ENCODE data around the gene UBQLN1. TPM values are rescaled to one million over a fixed set of nuclear protein-coding genes. Genes with fewer than 3 reads are reported as not detected.

UBQLN1 gene
- total RNA-seq, result 53.8 and 105 TPM in 2 replicates

GRCh38 chr9:83707768-83708514 lies at the start of gene UBQLN1:
Gene UBQLN1, minus strand, starts transcription at chr9:83707958. Its CDS starts 279 bp downstream, at chr9:83707679.

GRCh38 chr9:83622939-83623678 lies 84.6 kb downstream of the UBQLN1 start, which contains the start of gene IDNK:
Gene IDNK, plus strand, starts transcription at chr9:83623143. Its CDS starts 29 bp downstream, at chr9:83623172.

Other genes with a start within 250 kb of the UBQLN1 start
- under 0.01 and 0.98 TPM in 2 replicates for gene FRMD3, start 169.6 kb downstream of the UBQLN1 start, total RNA-seq
- gene IDNK, start 84.8 kb downstream of the UBQLN1 start, total RNA-seq, result 2.9 and 3.5 TPM in 2 replicates
- 0.39 TPM in 1 of 2 replicates, not detected in the other for gene GKAP1, start 109.8 kb upstream of the UBQLN1 start, total RNA-seq
- gene KIF27, start 213.5 kb upstream of the UBQLN1 start, total RNA-seq, result 2.4 and 5.5 TPM in 2 replicates

Data from placental epithelial cell (primary cell).